Right kidney (tissue), 9 donors: ENCODE data around the gene RAMP1.
"Not testable (repeated sequence)": the region's sequence is repeated elsewhere in the genome, so short reads cannot be mapped to it uniquely, and the experiment has no call there.

Experiments used
- DNase-seq: peaks from one replicate; pipeline ENCODE4 v3.0.0-alpha.2; 2016
- long read RNA-seq, 8 donors: transcript quantifications; one replicate each; lab custom pipeline, GENCODE V29; 2026

Gene RAMP1
- long read RNA-seq, donor 1, transcript RAMP1-201 (3 exons, 910 nt), result major isoform, 5 of 5 reads
- long read RNA-seq, donor 1, partial matches to known transcripts, result 0 of 5 reads
- long read RNA-seq, donor 1, other reads (novel, unspliced or antisense), result 0 of 5 reads
- long read RNA-seq, donor 2, transcript RAMP1-201 (3 exons, 910 nt), result major isoform, 7 of 7 reads
- long read RNA-seq, donor 2, partial matches to known transcripts, result 0 of 7 reads
- long read RNA-seq, donor 2, other reads (novel, unspliced or antisense), result 0 of 7 reads
- long read RNA-seq, donor 3, partial matches to known transcripts, result 0 of 2 reads
- long read RNA-seq, donor 3, other reads (novel, unspliced or antisense), result 0 of 2 reads
- long read RNA-seq, donor 4, partial matches to known transcripts, result 0 of 1 reads
- long read RNA-seq, donor 4, other reads (novel, unspliced or antisense), result 0 of 1 reads
- long read RNA-seq, donor 5, partial matches to known transcripts, result 0 of 4 reads
- long read RNA-seq, donor 5, other reads (novel, unspliced or antisense), result 0 of 4 reads
- long read RNA-seq, donor 6, partial matches to known transcripts, result 0 of 1 reads
- long read RNA-seq, donor 6, other reads (novel, unspliced or antisense), result 0 of 1 reads
- long read RNA-seq, donor 7, transcript RAMP1-201 (3 exons, 910 nt), result major isoform, 6 of 6 reads
- long read RNA-seq, donor 7, partial matches to known transcripts, result 0 of 6 reads
- long read RNA-seq, donor 7, other reads (novel, unspliced or antisense), result 0 of 6 reads
- long read RNA-seq, donor 8, partial matches to known transcripts, result 0 of 3 reads
- long read RNA-seq, donor 8, other reads (novel, unspliced or antisense), result 0 of 3 reads

- peak; percentile 56 for DNase-seq
Observed at GRCh38 chr2:237859533-237860272, at the start of gene RAMP1. Gene RAMP1, plus strand, starts transcription at chr2:237859623. Its CDS starts 53 bp downstream, at chr2:237859676.

- no peak for DNase-seq
Observed at GRCh38 chr2:237815637-237816036, 43.8 kb upstream of the RAMP1 start.

GRCh38 chr2:237816531-237816930 is 42.9 kb upstream of the RAMP1 start:
- no peak for DNase-seq

GRCh38 chr2:237818066-237818473 is 41.4 kb upstream of the RAMP1 start:
- no peak for DNase-seq

GRCh38 chr2:237819231-237819630 is 40.2 kb upstream of the RAMP1 start:
- DNase-seq, result no peak

DNA sequence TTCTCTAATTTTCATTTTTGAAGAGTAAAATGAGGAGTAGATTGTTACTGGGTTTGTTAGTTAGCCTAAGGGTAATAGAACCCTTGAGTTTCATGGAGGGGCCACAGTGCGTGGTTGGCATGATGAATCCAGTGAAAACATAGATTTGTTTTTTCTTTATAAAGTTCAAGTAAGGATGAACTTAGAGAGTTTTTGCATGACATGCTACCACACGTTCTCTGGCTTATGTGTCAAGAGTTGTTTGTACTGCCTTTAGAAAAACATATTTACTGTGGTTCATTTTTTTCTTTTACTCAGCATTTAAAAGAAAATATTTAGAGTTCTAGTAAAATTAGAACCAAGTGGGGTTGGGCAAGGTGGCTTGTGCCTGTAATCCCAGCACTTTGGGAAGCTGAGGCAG is 39.0 kb upstream of the RAMP1 start:
- no peak for DNase-seq

DNA sequence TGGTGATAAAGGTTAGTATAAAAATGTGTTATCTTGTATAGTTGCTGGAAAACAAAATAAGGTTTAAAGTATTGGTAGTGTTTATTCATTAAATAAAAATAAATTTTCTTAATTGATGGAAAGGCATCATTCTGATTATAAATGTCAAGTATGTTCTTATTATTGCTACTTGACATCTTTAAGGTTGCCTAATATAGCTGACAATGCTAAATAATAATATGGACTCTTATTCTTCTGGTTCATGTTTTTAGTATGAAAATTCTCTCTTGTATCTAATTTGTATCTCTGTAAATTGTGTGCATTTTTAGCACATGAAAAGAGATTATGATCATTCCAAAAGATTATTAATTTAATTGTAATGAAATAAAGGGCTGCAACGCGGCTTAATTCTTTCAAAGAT is 35.9 kb upstream of the RAMP1 start:
- no peak for DNase-seq

GRCh38 chr2:237824085-237824484 is 35.3 kb upstream of the RAMP1 start:
- DNase-seq, result no peak

DNA sequence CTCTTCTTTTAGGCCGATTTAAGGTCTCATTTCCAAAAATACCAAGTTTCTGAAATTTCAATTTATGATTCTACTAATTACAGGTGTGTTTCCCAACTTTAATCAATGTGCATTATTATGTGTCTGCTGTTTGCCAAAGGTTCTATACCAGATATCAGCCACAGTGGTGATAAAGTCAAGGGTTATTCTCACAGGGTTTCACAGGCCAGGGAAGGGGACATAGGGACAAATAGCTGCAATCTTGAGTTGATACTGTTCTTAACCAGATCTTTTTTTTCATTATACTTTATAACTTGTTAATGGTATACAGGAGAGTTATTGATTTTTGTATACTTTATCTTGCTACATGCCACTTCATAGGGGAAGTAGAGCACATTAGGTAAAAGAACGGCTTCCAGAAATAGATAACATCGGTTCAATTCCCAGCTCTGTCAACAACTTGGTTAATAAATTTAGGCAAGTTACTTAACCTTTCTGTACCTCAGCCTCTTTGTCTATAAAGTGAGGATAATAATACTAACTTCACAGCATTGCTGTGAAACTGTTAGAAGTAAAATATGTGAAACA is 31.9 kb upstream of the RAMP1 start:
- DNase-seq, result no peak

- DNase-seq, result no peak
Observed at GRCh38 chr2:237830522-237830921, 28.9 kb upstream of the RAMP1 start.

DNA sequence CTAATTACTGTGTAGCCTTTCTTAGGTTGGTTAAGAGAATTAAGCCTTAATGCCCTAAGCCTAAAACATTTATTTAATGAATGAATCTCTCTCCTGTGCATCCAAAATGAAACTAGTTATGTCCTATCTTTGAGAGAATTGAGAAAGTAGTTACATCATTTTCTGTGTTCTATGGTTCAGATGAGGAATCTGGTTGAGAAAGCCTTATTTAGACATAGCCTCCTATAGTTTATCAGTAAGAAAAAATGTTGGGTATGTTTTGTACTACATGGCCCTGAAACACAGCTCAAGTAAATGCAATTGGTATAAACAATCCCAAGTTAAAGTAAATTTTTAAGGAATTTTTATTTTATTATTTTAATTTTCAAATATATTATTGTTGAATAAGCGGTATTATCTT is 25.9 kb upstream of the RAMP1 start:
- no peak for DNase-seq

DNA sequence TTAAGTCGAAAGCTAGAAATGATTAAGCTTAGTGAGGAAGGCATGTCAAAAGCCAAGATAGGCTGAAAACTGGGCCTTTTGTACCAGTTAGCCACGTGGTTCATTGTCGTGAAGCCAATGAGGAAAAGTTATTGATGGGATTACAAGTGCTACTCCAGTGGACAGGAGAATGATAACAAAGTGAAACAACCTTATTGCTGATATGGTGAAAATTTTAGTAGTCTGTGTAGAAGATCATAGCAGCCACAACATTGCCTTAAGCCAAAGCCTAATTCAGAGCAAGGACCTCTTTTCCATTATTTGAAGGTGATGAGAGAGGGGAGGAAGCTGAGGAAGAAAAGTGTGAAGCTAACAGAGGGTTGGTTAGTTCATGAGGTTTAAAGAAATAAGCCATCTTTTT is 24.1 kb upstream of the RAMP1 start:
- DNase-seq, result no peak

GRCh38 chr2:237841051-237841450 is 18.4 kb upstream of the RAMP1 start:
- DNase-seq, result no peak

GRCh38 chr2:237848940-237849339 is 10.5 kb upstream of the RAMP1 start:
- not testable (repeated sequence) for DNase-seq

- no peak for DNase-seq
Observed at GRCh38 chr2:237854295-237854694, 5.1 kb upstream of the RAMP1 start.

DNA sequence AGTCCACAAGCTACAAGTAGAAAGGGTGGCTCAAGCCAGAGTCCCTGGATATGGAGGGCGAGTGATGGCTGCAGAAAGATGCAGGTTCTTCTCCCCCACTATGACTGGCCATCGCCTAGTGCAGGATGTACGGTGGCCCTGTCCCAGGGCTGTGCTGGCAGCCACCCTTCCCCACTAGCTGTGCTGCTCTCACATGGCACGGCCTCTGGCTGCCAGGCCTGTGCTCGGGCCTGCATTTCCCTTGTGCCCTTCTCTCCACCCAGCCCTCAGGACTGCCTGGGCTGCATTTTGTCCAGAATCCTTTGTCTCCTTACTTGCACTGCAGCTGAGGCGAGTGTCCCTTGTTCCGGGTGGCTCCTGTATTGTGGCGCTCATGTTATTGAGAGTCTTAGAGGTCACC is 1.6 kb upstream of the RAMP1 start:
- no peak for DNase-seq

- peak; percentile 56 for DNase-seq
Observed at GRCh38 chr2:237858294-237859081, 935 bp upstream of the RAMP1 start.

GRCh38 chr2:237859082-237859433 is 365 bp upstream of the RAMP1 start:
- no peak for DNase-seq

- peak; percentile 33 for DNase-seq
Observed at GRCh38 chr2:237860273-237860935, 981 bp downstream of the RAMP1 start.

GRCh38 chr2:237861875-237862527 is 2.6 kb downstream of the RAMP1 start:
- no peak for DNase-seq

DNA sequence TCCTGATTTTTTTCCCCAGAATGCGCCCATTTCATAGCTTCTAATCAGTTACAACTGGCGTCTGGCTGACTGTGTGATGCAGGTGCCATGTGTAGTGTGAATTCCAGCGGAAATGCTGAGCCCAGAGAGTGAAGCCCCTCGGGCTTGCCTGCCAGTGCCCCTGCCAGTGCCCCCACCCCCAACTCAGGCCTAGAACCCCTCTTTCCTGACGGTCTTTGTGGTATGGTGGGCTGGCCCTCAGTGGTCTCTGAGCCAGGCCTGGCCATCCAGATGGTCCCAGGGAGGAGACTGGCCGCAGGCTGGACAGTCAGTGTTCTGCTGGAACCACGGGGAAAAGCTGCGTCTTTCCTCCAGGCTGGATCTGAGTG is 3.1 kb downstream of the RAMP1 start:
- DNase-seq, result no peak
